Left renal pelvis (tissue), 4 donors: ENCODE data around the gene TBC1D21. TPM values are rescaled to one million over a fixed set of nuclear protein-coding genes. Genes with fewer than 3 reads are reported as not detected.
A peak's percentile ranks its signal among the peaks of the same experiment; 100 is the strongest.

Source experiments
- DNase-seq, 4 donors: peaks; one replicate each; pipeline ENCODE4 v3.0.0-alpha.2; 2013; ENCODE audit warnings: low read depth in 4 of 4, low spot score in 3 of 4
- polyA plus RNA-seq, 4 donors: library from polyadenylated mRNA; unstranded; fragments of 120-200 nt; gene quantifications; one replicate each; pipeline ENCODE4 v1.2.1, GENCODE V29; 2013; ENCODE audit not compliant: insufficient read length in 4 of 4

TBC1D21 gene
- polyA plus RNA-seq, 4 donors = not detected

- DNase-seq = no peak
These were observed 16.0 kb upstream of the TBC1D21 start for GRCh38 chr15:73857193-73857920.

GRCh38 chr15:73858062-73858461, 15.3 kb upstream of the TBC1D21 start:
- DNase-seq = no peak

GRCh38 chr15:73862276-73862675, 11.1 kb upstream of the TBC1D21 start:
- DNase-seq = no peak

- no peak for DNase-seq
These were observed 8.0 kb upstream of the TBC1D21 start for GRCh38 chr15:73865379-73865778.

GRCh38 chr15:73865904-73866303, 7.5 kb upstream of the TBC1D21 start:
- DNase-seq = no peak

- no peak for DNase-seq
These were observed 6.9 kb upstream of the TBC1D21 start for GRCh38 chr15:73866481-73866880.

- DNase-seq = no peak
These were observed 6.4 kb upstream of the TBC1D21 start for GRCh38 chr15:73866881-73867410.

- DNase-seq = no peak
These were observed 5.9 kb upstream of the TBC1D21 start for GRCh38 chr15:73867426-73867825.

- no peak for DNase-seq
These were observed 5.4 kb upstream of the TBC1D21 start for GRCh38 chr15:73867956-73868355.

- no peak for DNase-seq
These were observed 4.0 kb upstream of the TBC1D21 start for GRCh38 chr15:73869216-73869995.

GRCh38 chr15:73870700-73871408, 2.5 kb upstream of the TBC1D21 start:
- DNase-seq = no peak

- no peak for DNase-seq
These were observed 1.0 kb upstream of the TBC1D21 start for GRCh38 chr15:73872346-73872745.

- DNase-seq = peak in 2 of 4 donors; percentile 2 to 33
These were observed 636 bp downstream of the TBC1D21 start for GRCh38 chr15:73873889-73874511.

GRCh38 chr15:73879426-73879825, 6.1 kb downstream of the TBC1D21 start:
- DNase-seq = no peak

- DNase-seq = no peak
These were observed 8.4 kb downstream of the TBC1D21 start for GRCh38 chr15:73881579-73882320.

GRCh38 chr15:73882761-73883419, 9.5 kb downstream of the TBC1D21 start:
- DNase-seq = no peak

GRCh38 chr15:73884159-73884558, 10.8 kb downstream of the TBC1D21 start:
- DNase-seq = no peak

- no peak for DNase-seq
These were observed 12.8 kb downstream of the TBC1D21 start for GRCh38 chr15:73885954-73886700.
